ENCODE results near the gene ST6GALNAC5. TPM values are rescaled to one million over a fixed set of nuclear protein-coding genes. Genes with fewer than 3 reads are reported as not detected.

ST6GALNAC5 gene
- total and polyA plus RNA-seq, 9 donors = 1.2 to 3.4 (median 2.3) TPM

DNA sequence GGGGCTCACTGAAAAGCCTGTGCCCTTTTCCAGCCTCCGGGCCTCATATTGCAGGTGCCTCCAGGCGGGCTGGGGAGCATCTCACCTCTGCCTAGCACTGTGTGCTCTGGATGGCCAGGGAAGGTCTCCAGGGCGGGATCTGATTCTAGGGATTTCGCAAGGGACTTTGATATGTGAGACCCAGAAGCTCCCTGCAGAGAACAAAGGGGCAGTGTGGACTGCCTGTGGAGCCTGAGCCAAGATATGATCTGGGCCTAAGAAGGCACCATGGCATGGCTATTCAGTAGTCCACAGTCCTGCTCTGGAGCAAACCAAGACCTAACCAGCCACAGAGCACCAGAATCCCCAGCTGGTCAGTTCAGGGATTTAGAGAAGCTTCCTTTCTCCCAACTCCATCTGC is 157.2 kb downstream of the ST6GALNAC5 start:
- H3K36me3 ChIP-seq (ENCODE audit: control insufficient read depth, insufficient read depth, low read length) = no peaks in the 10 kb centered on the region
- H3K4me3 ChIP-seq (ENCODE audit: low read length) = no peak overlapping the region
- WGBS (ENCODE audit: insufficient coverage) = 84% methylated on average over 4 of the region's 4 CpGs
- H3K27ac ChIP-seq (ENCODE audit: low read length) = no peak overlapping the region
- DNase-seq = no peak
- H3K9me3 ChIP-seq (replicated peaks; ENCODE audit: control insufficient read depth, low read depth, low read length) = no peaks in the 10 kb centered on the region
- H3K27me3 ChIP-seq (ENCODE audit: control insufficient read depth, insufficient read depth, low read length) = no peaks in the 10 kb centered on the region
- H3K4me1 ChIP-seq (ENCODE audit: control insufficient read depth, insufficient read depth, low read length) = no peaks in the 10 kb centered on the region

GRCh38 chr1:77025599-77025998 is 158.3 kb downstream of the ST6GALNAC5 start:
- Histone ChIP-seq H3K4me3 (ENCODE audit: low read length) (no peak overlapping the region), H3K27ac (ENCODE audit: low read length) (no peak overlapping the region), H3K9me3 (replicated peaks; ENCODE audit: control insufficient read depth, low read depth, low read length) (no peaks in the 10 kb centered on the region), H3K36me3 (ENCODE audit: control insufficient read depth, insufficient read depth, low read length) (no peaks in the 10 kb centered on the region), H3K4me1 (ENCODE audit: control insufficient read depth, insufficient read depth, low read length) (no peaks in the 10 kb centered on the region), H3K27me3 (ENCODE audit: control insufficient read depth, insufficient read depth, low read length) (no peaks in the 10 kb centered on the region)
- DNase-seq = no peak
- 40% methylated on average over 1 of the region's 5 CpGs for WGBS (ENCODE audit: insufficient coverage)

GRCh38 chr1:77026135-77026534 is 158.9 kb downstream of the ST6GALNAC5 start:
- no peaks in the 10 kb centered on the region for H3K36me3 ChIP-seq (ENCODE audit: control insufficient read depth, insufficient read depth, low read length)
- no peak overlapping the region for H3K27ac ChIP-seq (ENCODE audit: low read length)
- DNase-seq = no peak
- H3K4me1 ChIP-seq (ENCODE audit: control insufficient read depth, insufficient read depth, low read length) = no peaks in the 10 kb centered on the region
- no peaks in the 10 kb centered on the region for H3K9me3 ChIP-seq (replicated peaks; ENCODE audit: control insufficient read depth, low read depth, low read length)
- no peaks in the 10 kb centered on the region for H3K27me3 ChIP-seq (ENCODE audit: control insufficient read depth, insufficient read depth, low read length)
- no peak overlapping the region for H3K4me3 ChIP-seq (ENCODE audit: low read length)
- WGBS (ENCODE audit: insufficient coverage) = no CpG with 5 or more reads among the region's 2 CpGs

- Histone ChIP-seq H3K36me3 (ENCODE audit: control insufficient read depth, insufficient read depth, low read length) (no peaks in the 10 kb centered on the region), H3K27me3 (ENCODE audit: control insufficient read depth, insufficient read depth, low read length) (no peaks in the 10 kb centered on the region), H3K4me1 (ENCODE audit: control insufficient read depth, insufficient read depth, low read length) (no peaks in the 10 kb centered on the region), H3K27ac (ENCODE audit: low read length) (no peak overlapping the region), H3K4me3 (ENCODE audit: low read length) (no peak overlapping the region), H3K9me3 (replicated peaks; ENCODE audit: control insufficient read depth, low read depth, low read length) (no peaks in the 10 kb centered on the region)
- DNase-seq = no peak
- no CpG with 5 or more reads among the region's 1 CpG for WGBS (ENCODE audit: insufficient coverage)
Measured at GRCh38 chr1:77026640-77027039, 159.4 kb downstream of the ST6GALNAC5 start.

GRCh38 chr1:77027847-77028246 is 160.6 kb downstream of the ST6GALNAC5 start:
- Histone ChIP-seq H3K27me3 (ENCODE audit: control insufficient read depth, insufficient read depth, low read length) (no peaks in the 10 kb centered on the region), H3K4me1 (ENCODE audit: control insufficient read depth, insufficient read depth, low read length) (no peaks in the 10 kb centered on the region), H3K4me3 (ENCODE audit: low read length) (no peak overlapping the region), H3K9me3 (replicated peaks; ENCODE audit: control insufficient read depth, low read depth, low read length) (no peaks in the 10 kb centered on the region), H3K27ac (ENCODE audit: low read length) (no peak overlapping the region), H3K36me3 (ENCODE audit: control insufficient read depth, insufficient read depth, low read length) (no peaks in the 10 kb centered on the region)
- DNase-seq = no peak
- 0% methylated on average over 1 of the region's 1 CpG for WGBS (ENCODE audit: insufficient coverage)

DNA sequence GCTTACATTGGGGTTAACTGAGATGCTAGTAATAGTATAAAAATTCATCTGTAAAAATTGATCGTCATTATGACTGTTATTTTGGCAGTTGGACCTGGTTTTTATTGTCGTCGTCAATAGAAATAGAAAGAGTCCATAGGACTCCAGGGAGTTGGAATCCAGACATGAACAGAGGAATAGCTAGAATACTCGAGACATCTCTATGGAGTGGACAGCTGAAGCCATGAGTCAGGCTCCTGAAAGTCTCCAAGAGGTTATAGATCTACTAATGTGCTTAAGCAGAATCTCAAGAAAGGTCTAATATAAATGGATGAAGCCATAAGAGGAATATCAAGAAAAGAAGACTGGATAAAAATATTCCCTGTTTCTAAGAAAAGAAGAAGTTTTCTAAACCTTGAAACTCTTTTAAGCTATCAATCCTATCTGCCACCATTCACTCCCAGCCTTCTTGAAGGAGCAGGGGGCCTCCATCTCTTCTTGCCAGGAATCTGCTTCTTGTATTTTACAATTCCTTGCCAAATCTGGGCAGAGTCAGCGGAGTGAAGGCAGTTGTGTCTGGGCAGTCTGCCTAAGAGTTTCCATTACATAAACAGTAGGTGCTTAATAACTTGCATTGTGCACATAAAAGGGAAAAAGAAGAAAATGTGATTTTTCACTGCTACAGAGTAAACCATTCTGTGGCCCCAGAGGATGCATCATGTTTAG is 163.3 kb downstream of the ST6GALNAC5 start:
- Histone ChIP-seq H3K4me1 (ENCODE audit: control insufficient read depth, insufficient read depth, low read length) (no peaks in the 10 kb centered on the region), H3K9me3 (replicated peaks; ENCODE audit: control insufficient read depth, low read depth, low read length) (no peaks in the 10 kb centered on the region), H3K36me3 (ENCODE audit: control insufficient read depth, insufficient read depth, low read length) (no peaks in the 10 kb centered on the region), H3K4me3 (ENCODE audit: low read length) (no peak overlapping the region), H3K27me3 (ENCODE audit: control insufficient read depth, insufficient read depth, low read length) (no peaks in the 10 kb centered on the region), H3K27ac (ENCODE audit: low read length) (no peak overlapping the region)
- no peak for DNase-seq
- 84% methylated on average over 3 of the region's 5 CpGs for WGBS (ENCODE audit: insufficient coverage)

DNA sequence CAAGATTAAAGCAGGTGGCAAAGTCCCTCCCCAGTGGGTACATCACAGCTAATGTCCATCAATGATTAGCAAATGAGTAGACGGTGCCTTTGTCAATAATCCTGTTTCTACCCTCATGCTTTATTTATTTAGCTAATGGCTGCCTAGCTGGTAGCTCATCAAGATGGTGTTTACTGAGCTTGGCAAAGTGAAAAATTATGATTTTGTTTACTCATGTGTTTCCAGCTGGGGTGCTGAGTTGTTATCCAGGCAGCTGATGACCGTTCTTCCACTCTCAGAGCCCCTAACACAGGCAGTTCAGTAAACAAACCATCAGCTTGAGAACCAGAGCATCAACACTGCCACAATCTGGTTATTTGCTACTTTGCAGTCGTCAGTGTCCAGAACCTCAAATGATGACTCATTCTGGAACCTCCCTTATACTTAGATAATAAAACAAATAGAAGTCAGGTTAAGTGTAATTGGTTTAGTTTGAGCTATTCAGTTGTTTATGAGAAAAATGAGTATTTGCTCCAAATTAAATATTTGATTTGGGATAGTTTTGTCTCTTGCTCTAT is 163.9 kb downstream of the ST6GALNAC5 start:
- Histone ChIP-seq H3K36me3 (ENCODE audit: control insufficient read depth, insufficient read depth, low read length) (no peaks in the 10 kb centered on the region), H3K9me3 (replicated peaks; ENCODE audit: control insufficient read depth, low read depth, low read length) (no peaks in the 10 kb centered on the region), H3K27me3 (ENCODE audit: control insufficient read depth, insufficient read depth, low read length) (no peaks in the 10 kb centered on the region), H3K4me3 (ENCODE audit: low read length) (no peak overlapping the region), H3K4me1 (ENCODE audit: control insufficient read depth, insufficient read depth, low read length) (no peaks in the 10 kb centered on the region), H3K27ac (ENCODE audit: low read length) (no peak overlapping the region)
- 0% methylated on average over 1 of the region's 3 CpGs for WGBS (ENCODE audit: insufficient coverage)
- DNase-seq = no peak

- no CpG with 5 or more reads among the region's 2 CpGs for WGBS (ENCODE audit: insufficient coverage)
- H3K27ac ChIP-seq (ENCODE audit: low read length) = no peak overlapping the region
- H3K36me3 ChIP-seq (ENCODE audit: control insufficient read depth, insufficient read depth, low read length) = no peaks in the 10 kb centered on the region
- no peaks in the 10 kb centered on the region for H3K9me3 ChIP-seq (replicated peaks; ENCODE audit: control insufficient read depth, low read depth, low read length)
- no peaks in the 10 kb centered on the region for H3K4me1 ChIP-seq (ENCODE audit: control insufficient read depth, insufficient read depth, low read length)
- no peak overlapping the region for H3K4me3 ChIP-seq (ENCODE audit: low read length)
- H3K27me3 ChIP-seq (ENCODE audit: control insufficient read depth, insufficient read depth, low read length) = no peaks in the 10 kb centered on the region
- DNase-seq = peak; percentile 36
Measured at GRCh38 chr1:77036560-77036959, 169.3 kb downstream of the ST6GALNAC5 start.

- H3K27ac ChIP-seq (ENCODE audit: low read length) = no peak overlapping the region
- no peaks in the 10 kb centered on the region for H3K9me3 ChIP-seq (replicated peaks; ENCODE audit: control insufficient read depth, low read depth, low read length)
- H3K36me3 ChIP-seq (ENCODE audit: control insufficient read depth, insufficient read depth, low read length) = no peaks in the 10 kb centered on the region
- H3K27me3 ChIP-seq (ENCODE audit: control insufficient read depth, insufficient read depth, low read length) = no peaks in the 10 kb centered on the region
- H3K4me1 ChIP-seq (ENCODE audit: control insufficient read depth, insufficient read depth, low read length) = no peaks in the 10 kb centered on the region
- DNase-seq = no peak
- no peak overlapping the region for H3K4me3 ChIP-seq (ENCODE audit: low read length)
Measured at GRCh38 chr1:77037038-77037437, 169.8 kb downstream of the ST6GALNAC5 start.

GRCh38 chr1:77038000-77038399 is 170.7 kb downstream of the ST6GALNAC5 start:
- Histone ChIP-seq H3K36me3 (ENCODE audit: control insufficient read depth, insufficient read depth, low read length) (no peaks in the 10 kb centered on the region), H3K4me3 (ENCODE audit: low read length) (no peak overlapping the region), H3K9me3 (replicated peaks; ENCODE audit: control insufficient read depth, low read depth, low read length) (no peaks in the 10 kb centered on the region), H3K4me1 (ENCODE audit: control insufficient read depth, insufficient read depth, low read length) (no peaks in the 10 kb centered on the region), H3K27ac (ENCODE audit: low read length) (no peak overlapping the region), H3K27me3 (ENCODE audit: control insufficient read depth, insufficient read depth, low read length) (no peaks in the 10 kb centered on the region)
- no peak for DNase-seq
- WGBS (ENCODE audit: insufficient coverage) = no CpG with 5 or more reads among the region's 1 CpG

DNA sequence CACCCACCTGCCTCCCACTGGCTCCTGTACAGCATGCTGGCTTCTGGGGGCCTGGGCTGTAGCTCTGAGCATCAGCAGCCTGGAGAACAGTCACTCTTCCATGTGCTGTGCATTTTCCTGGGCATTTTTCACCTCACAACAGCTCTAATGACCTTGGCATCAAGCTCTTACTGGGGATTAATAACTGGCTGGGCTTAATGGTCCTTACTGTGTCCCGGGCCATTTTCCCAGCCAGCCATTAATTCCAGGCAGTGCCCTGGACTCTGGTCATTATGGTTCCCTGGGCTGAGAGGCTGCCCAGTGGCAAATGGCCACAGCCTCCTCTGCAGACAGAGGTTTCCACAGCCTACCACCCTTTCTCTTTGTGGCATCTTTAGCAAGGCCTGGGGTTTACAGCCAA is 171.8 kb downstream of the ST6GALNAC5 start:
- no peaks in the 10 kb centered on the region for H3K4me1 ChIP-seq (ENCODE audit: control insufficient read depth, insufficient read depth, low read length)
- H3K27ac ChIP-seq (ENCODE audit: low read length) = no peak overlapping the region
- DNase-seq = no peak
- no peak overlapping the region for H3K4me3 ChIP-seq (ENCODE audit: low read length)
- 100% methylated on average over 1 of the region's 1 CpG for WGBS (ENCODE audit: insufficient coverage)
- H3K27me3 ChIP-seq (ENCODE audit: control insufficient read depth, insufficient read depth, low read length) = no peaks in the 10 kb centered on the region
- no peaks in the 10 kb centered on the region for H3K36me3 ChIP-seq (ENCODE audit: control insufficient read depth, insufficient read depth, low read length)
- H3K9me3 ChIP-seq (replicated peaks; ENCODE audit: control insufficient read depth, low read depth, low read length) = no peaks in the 10 kb centered on the region
